Transverse colon (tissue), 4 donors: ENCODE measurements around the gene CPA1. TPM values are rescaled to one million over a fixed set of nuclear protein-coding genes. Genes with fewer than 3 reads are reported as not detected.
A peak's percentile ranks its signal among the peaks of the same experiment; 100 is the strongest.

Experiments used
- DNase-seq: peaks from one replicate; pipeline ENCODE4 v3.0.0-alpha.2; 2019
- H3K27ac ChIP-seq, 4 donors: fragments of 200-600 bp; sonication (generic); 2 replicates each; pipeline ENCODE4 v1.5.1; 2016 to 2018; ENCODE audit warnings: inconsistent platforms in 4 of 4
- H3K27me3 ChIP-seq: fragments of 200-600 bp; sonication (generic); 2 replicates; pipeline ENCODE4 v1.5.1; 2017; ENCODE audit warnings: inconsistent platforms
- H3K36me3 ChIP-seq, 4 donors: fragments of 200-600 bp; sonication (generic); 2 replicates each; pipeline ENCODE4 v1.5.1; 2017 to 2019; ENCODE audit warnings: inconsistent platforms in 4 of 4
- H3K4me1 ChIP-seq, 4 donors: fragments of 200-600 bp; sonication (generic); 2 replicates each; pipeline ENCODE4 v1.5.1; 2017 to 2020; ENCODE audit warnings: inconsistent platforms in 4 of 4
- H3K4me3 ChIP-seq, 4 donors: fragments of 200-600 bp; sonication (generic); 1 replicate in 1 of 4; 2 replicates in 3 of 4; pipeline versions ENCODE4 v1.5.1 to v1.6.1; 2017 to 2019; ENCODE audit warnings: inconsistent platforms in 4 of 4
- H3K9me3 ChIP-seq, 2 donors: fragments of 200-600 bp; sonication (generic); 2 replicates each; pipeline ENCODE4 v1.5.1; 2017 to 2019; ENCODE audit warnings: inconsistent platforms in 2 of 2
- EP300 ChIP-seq: sonication (generic); formaldehyde crosslinking; IDR thresholded peaks from one replicate; pipeline ENCODE4 v1.6.1; 2017; ENCODE audit warnings: antibody characterized with exemption, low read depth
- POLR2A ChIP-seq: fragments of 450-650 bp; IDR thresholded peaks from one replicate; pipeline ENCODE4 v1.6.1; 2016; ENCODE audit warnings: antibody characterized with exemption, mild to moderate bottlenecking, moderate library complexity
- POLR2AphosphoS5 ChIP-seq, 3 donors: sonication (generic); formaldehyde crosslinking; IDR thresholded peaks; one replicate each; pipeline ENCODE4 v1.6.1; 2016; ENCODE audit warnings: antibody characterized with exemption in 3 of 3
- WGBS, 2 donors: methylation state at CpG; one replicate each; pipeline ENCODE4 v1.1.5; 2018; ENCODE audit warnings: low coverage in 1 of 2; 5-methylcytosine and 5-hydroxymethylcytosine counted together
- in situ Hi-C, 4 donors: fragments of 200-750 bp; cut with MboI; loops; one replicate each; pipeline versions ENCODE4 v1.15.0 to v1.15.1; 2017; ENCODE audit warnings: low sequenced_read_pairs in 3 of 4, low pct_ligation_motif_present in 1 of 4, low pct_unique_long_range_greater_than_20kb in 1 of 4
- intact Hi-C: fragments of 100-400 bp; cut with DNase I; formaldehyde crosslinking; loops from one replicate; pipeline ENCODE4 v1.15.1; 2023; ENCODE audit warnings: low total_unique reads
- total RNA-seq, 4 donors: library from RNA; depleted of rRNA; stranded (reverse); fragments of >200 nt; gene quantifications; one replicate each; pipeline ENCODE4 v1.1.0, GENCODE V29; 2016
- TF ChIP-seq, protein P1 (sequence below), 5 experiments: fragments of 200-600 bp in 3 of 5; fragments of 450-650 bp in 2 of 5; sonication (generic) in 3 of 5; IDR thresholded peaks; 1 replicate in 2 of 5; 2 replicates in 3 of 5; pipeline ENCODE4 v1.5.1; 2016 to 2017; ENCODE audit warnings: antibody characterized with exemption in 5 of 5, inconsistent platforms in 3 of 5, mild to moderate bottlenecking in 2 of 5, moderate library complexity in 1 of 5

CPA1 gene
- total RNA-seq, 4 donors from 2014 or later = not detected

DNA sequence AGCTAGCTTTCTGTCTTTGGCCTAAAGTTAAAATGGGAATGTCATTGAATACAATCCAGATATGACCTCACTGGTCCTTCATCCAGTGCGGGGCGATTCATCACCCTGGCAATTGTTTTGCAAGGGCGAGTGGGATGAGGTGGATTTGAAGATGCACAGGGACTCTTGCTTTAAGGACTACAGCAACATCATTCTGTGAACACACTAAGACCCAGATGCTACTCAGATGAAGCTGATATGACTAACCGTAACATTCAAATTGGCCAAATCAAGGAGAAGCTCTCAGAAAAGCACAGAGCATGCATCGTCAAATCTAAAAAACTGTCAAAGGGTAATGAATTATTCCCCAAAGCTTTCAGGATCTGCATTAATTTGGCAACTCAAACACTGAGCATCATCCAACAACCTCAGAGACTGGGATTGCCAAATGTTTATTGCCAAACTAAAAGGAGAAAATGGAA lies 12.8 kb downstream of the CPA1 start:
- no peak for DNase-seq

DNA sequence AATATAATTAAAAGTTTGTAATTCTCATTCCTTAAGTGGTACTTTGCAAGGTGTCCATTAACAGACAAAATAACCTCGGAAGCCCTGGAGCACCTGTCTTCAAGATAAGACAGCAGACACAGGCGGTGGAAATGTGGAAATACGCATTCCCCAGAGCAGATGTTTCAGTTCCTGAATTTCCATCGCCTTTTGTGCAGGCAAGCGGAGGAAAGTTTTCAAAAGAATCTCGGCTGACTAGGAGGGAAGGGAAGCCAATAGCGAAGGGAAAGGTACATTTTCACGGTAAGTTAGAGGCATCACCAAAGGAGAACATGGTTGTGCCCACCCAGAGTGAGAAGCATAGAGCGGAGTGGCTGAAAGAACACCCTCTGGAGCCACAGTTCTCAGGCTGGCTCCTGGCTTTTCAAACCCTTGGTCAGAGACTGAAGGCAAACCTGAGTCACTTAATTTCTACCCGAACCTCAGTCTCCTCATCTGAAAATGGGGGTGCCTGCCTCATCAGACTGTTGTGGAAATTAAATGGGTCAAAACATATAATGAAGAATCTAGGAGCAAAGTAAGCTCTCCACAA lies 13.6 kb downstream of the CPA1 start:
- intact Hi-C loops (loop anchor here (2.0 kb wide), 1 partner anchor 41 kb away; no protein-coding TSS in a partner anchor), in situ Hi-C loops (no loop called here)
- peaks cover 0 to 12% (median 0%) of the 10 kb centered on the region in 4 donors for H3K4me1 ChIP-seq
- no peak overlapping the region for H3K4me3 ChIP-seq
- H3K27me3 ChIP-seq = no peaks in the 10 kb centered on the region
- TF ChIP-seq POLR2A (no peak), EP300 (no peak), POLR2AphosphoS5 (IDR thresholded peaks at IDR 0.05) (no peak)
- TF ChIP-seq, protein P1, sequence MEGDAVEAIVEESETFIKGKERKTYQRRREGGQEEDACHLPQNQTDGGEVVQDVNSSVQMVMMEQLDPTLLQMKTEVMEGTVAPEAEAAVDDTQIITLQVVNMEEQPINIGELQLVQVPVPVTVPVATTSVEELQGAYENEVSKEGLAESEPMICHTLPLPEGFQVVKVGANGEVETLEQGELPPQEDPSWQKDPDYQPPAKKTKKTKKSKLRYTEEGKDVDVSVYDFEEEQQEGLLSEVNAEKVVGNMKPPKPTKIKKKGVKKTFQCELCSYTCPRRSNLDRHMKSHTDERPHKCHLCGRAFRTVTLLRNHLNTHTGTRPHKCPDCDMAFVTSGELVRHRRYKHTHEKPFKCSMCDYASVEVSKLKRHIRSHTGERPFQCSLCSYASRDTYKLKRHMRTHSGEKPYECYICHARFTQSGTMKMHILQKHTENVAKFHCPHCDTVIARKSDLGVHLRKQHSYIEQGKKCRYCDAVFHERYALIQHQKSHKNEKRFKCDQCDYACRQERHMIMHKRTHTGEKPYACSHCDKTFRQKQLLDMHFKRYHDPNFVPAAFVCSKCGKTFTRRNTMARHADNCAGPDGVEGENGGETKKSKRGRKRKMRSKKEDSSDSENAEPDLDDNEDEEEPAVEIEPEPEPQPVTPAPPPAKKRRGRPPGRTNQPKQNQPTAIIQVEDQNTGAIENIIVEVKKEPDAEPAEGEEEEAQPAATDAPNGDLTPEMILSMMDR (IDR thresholded peaks at IDR 0.05) = no peak
- no peaks in the 10 kb centered on the region for H3K9me3 ChIP-seq
- no peaks in the 10 kb centered on the region for H3K36me3 ChIP-seq
- peak overlapping the region in 2 of 4 donors; percentile 49 to 75 for H3K27ac ChIP-seq
- WGBS, 2 donors = 70 to 84% methylated on average over 2 to 10 of the region's 10 CpGs
- DNase-seq = no peak

More for the DNA sequence above, 12.8 kb downstream of the CPA1 start:
- TF ChIP-seq POLR2AphosphoS5 (IDR thresholded peaks at IDR 0.05) (peak in 1 of 3 donors; percentile 32), EP300 (no peak)
- Histone ChIP-seq H3K9me3 (no peaks in the 10 kb centered on the region), H3K4me3 (no peak overlapping the region), H3K27me3 (no peaks in the 10 kb centered on the region), H3K27ac (peak overlapping the region; percentile 26 to 75 (median 46)), H3K4me1 (peaks cover 0 to 12% (median 0%) of the 10 kb centered on the region in 4 donors), H3K36me3 (no peaks in the 10 kb centered on the region)
- in situ Hi-C loops = no loop called here
- 67 to 72% methylated on average over 5 of the region's 5 CpGs for WGBS, 2 donors
- intact Hi-C loops = no loop called here

DNA sequence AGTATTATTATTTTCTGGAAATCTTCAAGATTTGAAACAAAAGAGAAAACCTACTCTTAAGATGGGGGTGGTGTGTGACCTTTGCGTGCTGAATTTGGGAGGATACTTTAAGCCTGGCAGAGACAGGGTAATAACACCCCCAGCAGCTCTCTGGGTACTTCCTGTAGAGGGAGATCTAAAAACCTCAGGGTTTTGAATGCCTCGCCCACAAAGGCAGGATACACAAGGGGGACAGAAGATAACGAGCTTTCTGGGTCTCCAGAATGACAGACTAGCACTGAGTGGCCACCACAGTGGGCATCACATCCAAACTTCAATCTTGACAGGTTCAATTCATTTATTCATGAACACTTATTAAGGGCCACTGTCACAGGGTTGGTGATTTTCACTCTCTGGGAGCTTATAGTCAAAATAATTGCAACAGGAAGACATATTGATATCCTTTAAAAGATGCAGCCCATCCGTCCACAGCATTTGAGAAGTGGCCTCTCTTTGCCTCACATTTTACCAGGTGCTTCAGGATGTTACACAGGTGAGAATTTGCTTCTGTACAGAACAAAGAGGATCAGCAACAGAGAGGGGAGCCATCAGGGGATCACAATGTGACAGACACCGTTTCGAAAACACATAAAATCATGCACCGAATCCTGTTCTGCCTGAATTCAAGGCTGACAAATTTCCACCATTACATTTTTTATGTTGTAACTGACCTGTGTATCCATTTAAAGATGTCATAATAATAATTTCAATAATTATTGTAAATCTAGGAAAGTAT lies 14.3 kb downstream of the CPA1 start:
- no peak for TF ChIP-seq EP300
- TF ChIP-seq POLR2AphosphoS5 (IDR thresholded peaks at IDR 0.05) = no peak
- TF ChIP-seq, protein P1 (IDR thresholded peaks at IDR 0.05) = no peak
- TF ChIP-seq POLR2A = no peak
- H3K36me3 ChIP-seq = no peaks in the 10 kb centered on the region
- no peaks in the 10 kb centered on the region for H3K9me3 ChIP-seq
- no peak for DNase-seq
- in situ Hi-C loops = no loop called here
- H3K4me1 ChIP-seq = peaks cover 0 to 12% (median 0%) of the 10 kb centered on the region in 4 donors
- H3K4me3 ChIP-seq = no peak overlapping the region
- H3K27ac ChIP-seq = peak overlapping the region in 1 of 4 donors; percentile 75
- H3K27me3 ChIP-seq = no peaks in the 10 kb centered on the region
- 79 to 83% methylated on average over 6 to 7 of the region's 7 CpGs for WGBS, 2 donors
- intact Hi-C loops = loop anchor here (2.0 kb wide), 1 partner anchor 42 kb away; no protein-coding TSS in a partner anchor

DNA sequence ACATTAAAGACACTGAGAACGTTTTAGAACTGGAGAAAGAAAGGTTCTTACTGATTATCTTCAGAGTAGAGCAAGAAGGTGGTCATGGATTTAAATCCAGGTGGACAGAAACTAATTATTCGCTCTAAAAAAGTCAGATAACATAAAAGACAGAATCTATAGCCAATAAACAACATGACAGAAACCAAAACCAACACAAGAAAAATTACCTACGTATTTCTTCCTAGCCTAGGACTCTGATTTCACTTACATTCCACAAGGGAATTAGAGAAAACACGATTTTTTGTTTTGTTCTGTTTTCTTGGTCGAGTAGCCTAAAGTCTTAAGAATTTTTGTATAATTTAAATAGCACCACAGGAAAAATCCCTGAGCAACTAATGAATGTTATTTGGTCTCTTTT lies 15.1 kb downstream of the CPA1 start:
- no peak for DNase-seq
- Histone ChIP-seq H3K27ac (peak overlapping the region in 1 of 4 donors; percentile 10), H3K4me1 (peaks cover 0 to 12% (median 0%) of the 10 kb centered on the region in 4 donors), H3K27me3 (no peaks in the 10 kb centered on the region), H3K4me3 (no peak overlapping the region), H3K9me3 (no peaks in the 10 kb centered on the region), H3K36me3 (no peaks in the 10 kb centered on the region)
- 75 to 81% methylated on average over 5 of the region's 5 CpGs for WGBS, 2 donors
- intact Hi-C loops (loop anchor here (2.0 kb wide), 1 partner anchor 43 kb away; no protein-coding TSS in a partner anchor), in situ Hi-C loops (no loop called here)
- TF ChIP-seq EP300 (no peak), POLR2A (no peak), POLR2AphosphoS5 (IDR thresholded peaks at IDR 0.05) (no peak)
- TF ChIP-seq, protein P1 (IDR thresholded peaks at IDR 0.05) = no peak
